GM12878 (cell line): ENCODE results near the gene HYDIN. TPM values are rescaled to one million over a fixed set of nuclear protein-coding genes. Genes with fewer than 3 reads are reported as not detected.

ENCODE experiments used
- ATAC-seq: fragments of 200-7000 bp; cut with Tn5 transposase; 3 replicates; pipeline ENCODE4 v1.9.1; 2020; ENCODE audit warnings: mild to moderate bottlenecking, moderate library complexity
- BruUV-seq: library from RNA; stranded (reverse); fragments of 400-500 nt; replicated peaks from 2 replicates; lab custom pipeline; 2021; lab: Mats Ljungman, UMichigan
- CTCF ChIA-PET: fragments of 300-600 bp; sonication (Branson Sonifier 250); formaldehyde crosslinking; extraction: SDS; loops from one replicate; lab custom pipeline; 2021; ENCODE audit warnings: inconsistent platforms; lab: Yijun Ruan, JAX
- POLR2A ChIA-PET: fragments of 350-600 bp; formaldehyde crosslinking; extraction: SDS; loops from one replicate; lab custom pipeline; 2021; ENCODE audit warnings: inconsistent platforms; lab: Charles Lee
- RAD21 ChIA-PET: fragments of 300-600 bp; sonication (Branson Sonifier 250); formaldehyde crosslinking; loops from one replicate; lab custom pipeline; 2023; ENCODE audit warnings: antibody characterized with exemption; ENCODE audit not compliant: unreplicated experiment; lab: Charles Lee
- SMC1A ChIA-PET: fragments of 300-600 bp; sonication (Branson Sonifier 250); formaldehyde crosslinking; loops from one replicate; lab custom pipeline; 2023; ENCODE audit not compliant: unreplicated experiment, uncharacterized antibody; lab: Charles Lee
- DNase-seq: peaks from one replicate; pipeline ENCODE4 v3.0.0-alpha.2; 2011; ENCODE audit warnings: low read depth, low spot score
- FAIRE-seq: peaks from 3 replicates; lab custom pipeline; 2011; peaks lifted over from hg19 to GRCh38; lab: Jason Lieb, UNC
- H2AFZ ChIP-seq: 2 replicates; pipeline ENCODE4 v1.6.0; 2011; ENCODE audit warnings: low read depth, low read length, control low read depth; ENCODE audit not compliant: control insufficient read depth
- H3K27ac ChIP-seq: 2 replicates; pipeline ENCODE4 v1.5.1; 2011; ENCODE audit warnings: control low read depth; ENCODE audit not compliant: control insufficient read depth, insufficient read depth
- H3K27me3 ChIP-seq, 2 experiments: replicated peaks in 1 of 2; 2 replicates each; pipeline versions ENCODE4 v1.6.0 to v1.6.1; 2011; ENCODE audit warnings: low read length in 1 of 2; ENCODE audit not compliant: control insufficient read depth in 2 of 2, insufficient read depth in 2 of 2
- H3K36me3 ChIP-seq, 2 experiments: 2 replicates each; pipeline ENCODE4 v1.5.1; 2011; ENCODE audit warnings: low read length in 1 of 2; ENCODE audit not compliant: control insufficient read depth in 2 of 2, insufficient read depth in 2 of 2
- H3K4me1 ChIP-seq: 2 replicates; pipeline ENCODE4 v1.6.1; 2011; ENCODE audit warnings: mild to moderate bottlenecking, low read length, moderate library complexity, mixed read lengths; ENCODE audit not compliant: control insufficient read depth, insufficient read depth
- H3K4me2 ChIP-seq: 2 replicates; pipeline ENCODE4 v1.6.0; 2011; ENCODE audit warnings: control low read depth; ENCODE audit not compliant: control insufficient read depth, insufficient read depth
- H3K4me3 ChIP-seq: fragments of 200-600 bp; sonication (generic); 2 replicates; pipeline ENCODE4 v1.5.1; 2016
- H3K79me2 ChIP-seq: 2 replicates; pipeline ENCODE4 v1.6.0; 2011; ENCODE audit warnings: low read length; ENCODE audit not compliant: control insufficient read depth, insufficient read depth
- H3K9ac ChIP-seq: 2 replicates; pipeline ENCODE4 v1.8.0; 2011; ENCODE audit warnings: low read length, control low read depth, mixed read lengths; ENCODE audit not compliant: control insufficient read depth, insufficient read depth
- H3K9me3 ChIP-seq: replicated peaks from 3 replicates; pipeline ENCODE4 v1.5.1; 2011; ENCODE audit warnings: mild to moderate bottlenecking, low read length; ENCODE audit not compliant: control insufficient read depth, insufficient read depth
- H4K20me1 ChIP-seq: 2 replicates; pipeline ENCODE4 v1.6.0; 2011; ENCODE audit not compliant: control insufficient read depth, insufficient read depth
- CEBPB ChIP-seq, 2 experiments: fragments of 150-350 bp in 1 of 2; IDR thresholded peaks; 2 replicates each; pipeline ENCODE4 v1.6.1; 2012 to 2014; ENCODE audit warnings: low read depth in 2 of 2, low read length in 2 of 2, borderline replicate concordance in 1 of 2, inconsistent platforms in 1 of 2
- CREB1 ChIP-seq: IDR thresholded peaks from 2 replicates; pipeline ENCODE4 v1.6.1; 2012; ENCODE audit warnings: low read depth, mild to moderate bottlenecking, inconsistent platforms
- EZH2 ChIP-seq: IDR thresholded peaks from 2 replicates; pipeline ENCODE4 v1.6.1; 2012; ENCODE audit warnings: low read depth, mild to moderate bottlenecking, control low read depth, inconsistent platforms, low read length, borderline replicate concordance; ENCODE audit not compliant: control insufficient read depth
- KDM1A ChIP-seq: fragments of 200-600 bp; sonication (generic); IDR thresholded peaks from 2 replicates; pipeline ENCODE4 v1.6.1; 2016; ENCODE audit warnings: borderline replicate concordance
- MXI1 ChIP-seq: fragments of 150-350 bp; IDR thresholded peaks from 2 replicates; pipeline ENCODE4 v1.6.1; 2011; ENCODE audit warnings: low read depth, mild to moderate bottlenecking, inconsistent platforms, low read length, improper control_type of control experiment
- RBBP5 ChIP-seq: fragments of 200-600 bp; sonication (generic); conservative IDR thresholded peaks from 2 replicates; pipeline ENCODE4 v1.6.1; 2016
- SPI1 ChIP-seq: IDR thresholded peaks from 2 replicates; pipeline ENCODE4 v1.6.1; 2011; ENCODE audit warnings: low read depth, mild to moderate bottlenecking, low read length, moderate library complexity, borderline replicate concordance; ENCODE audit not compliant: insufficient read depth
- STAT3 ChIP-seq: IDR thresholded peaks from 2 replicates; pipeline ENCODE4 v1.6.1; 2011; ENCODE audit warnings: low read depth, low read length, improper control_type of control experiment
- TBL1XR1 ChIP-seq: IDR thresholded peaks from 2 replicates; pipeline ENCODE4 v1.6.1; 2012; ENCODE audit warnings: low read depth, low read length, improper control_type of control experiment
- TCF3 ChIP-seq: IDR thresholded peaks from 2 replicates; pipeline ENCODE4 v1.6.1; 2012; ENCODE audit warnings: low read depth, mild to moderate bottlenecking, low read length, borderline replicate concordance; ENCODE audit not compliant: insufficient read depth
- ZNF207 ChIP-seq: fragments of 450-650 bp; IDR thresholded peaks from 2 replicates; pipeline ENCODE4 v1.6.1; 2014; ENCODE audit warnings: antibody characterized with exemption, mild to moderate bottlenecking, borderline replicate concordance
- ZNF274 ChIP-seq: IDR thresholded peaks from one replicate; pipeline ENCODE4 v1.8.0; 2011; ENCODE audit not compliant: insufficient read length, insufficient read depth
- WGBS: methylation state at CpG from one replicate; pipeline ENCODE4 v1.1.6; 2016; ENCODE audit warnings: low lambda C conversion rate; ENCODE audit not compliant: insufficient replicate concordance, insufficient coverage; ENCODE audit errors: missing lambda C conversion rate; 5-methylcytosine and 5-hydroxymethylcytosine counted together
- in situ Hi-C: fragments of 300-500 bp; cut with MboI; formaldehyde crosslinking; loops from 9 replicates; pipeline ENCODE4 v1.14.3; 2018; ENCODE audit warnings: mixed read lengths
- intact Hi-C: fragments of 100-400 bp; cut with micrococcal nuclease; formaldehyde crosslinking; loops from one replicate; pipeline ENCODE4 v1.14.2; 2022; ENCODE audit not compliant: unreplicated experiment
- polyA plus RNA-seq, 11 experiments: library from polyadenylated mRNA; depleted of rRNA in 4 of 11; unstranded in 6 of 11; stranded (reverse) in 5 of 11; fragments of >200 nt; fragmentation: Nextera tagmentation in 4 of 11; fragmentation: Illumina TruSeq in 1 of 11; extraction: Ambion mirVana in 4 of 11; extraction: Trizol in 1 of 11; gene quantifications; 1 replicate in 1 of 11; 2 replicates in 10 of 11; pipeline versions ENCODE4 v1.2.1 to v1.2.3, GENCODE V29; 2011 to 2016; ENCODE audit warnings: inconsistent platforms in 2 of 11, missing spikeins in 2 of 11, low read depth in 1 of 11
- total RNA-seq, 4 experiments: library from RNA; depleted of rRNA in 3 of 4; stranded (reverse); fragments of >200 nt in 3 of 4; fragmentation: Illumina TruSeq in 1 of 4; extraction: Trizol in 1 of 4; gene quantifications; 2 replicates each; pipeline versions ENCODE4 v1.2.1 to v1.2.3, GENCODE V29; 2013 to 2021

Gene HYDIN
- total and polyA plus RNA-seq, 10 of the 15 experiments (the other 5 are each of a cell fraction or from before 2014, with no cell fraction given), result 0.01 to 0.30 (median 0.10) TPM; not detected in 7

- H3K27ac ChIP-seq, result no peak overlapping the region
- WGBS, result 17% methylated on average over 5 of the region's 5 CpGs
- SMC1A ChIA-PET, result no interaction called here
Observed at GRCh38 chr16:71226229-71227141, 4.0 kb downstream of the HYDIN start.

GRCh38 chr16:71225145-71225544 is 5.4 kb downstream of the HYDIN start:
- no peak for TF ChIP-seq CREB1
- no peak for TF ChIP-seq STAT3
- TF ChIP-seq CEBPB (IDR thresholded peaks at IDR 0.05; ENCODE audit: borderline replicate concordance in 1 of 2, low read depth in 2 of 2, low read length in 2 of 2), result no peak
- no peak for TF ChIP-seq SPI1
- no peak for TF ChIP-seq EZH2
- TF ChIP-seq KDM1A, result no peak
- TF ChIP-seq MXI1, result no peak
- TF ChIP-seq TCF3, result no peak
- no peak for TF ChIP-seq ZNF207
- TF ChIP-seq ZNF274, result no peak
- TF ChIP-seq, all 136 proteins: peak for 0
- RAD21 ChIA-PET, result no interaction called here
- H3K79me2 ChIP-seq, result no peaks in the 10 kb centered on the region
- DNase-seq (no peak), FAIRE-seq (no peak), ATAC-seq (no peak)
- in situ Hi-C loops, result no loop called here
- no peak overlapping the region for H3K27ac ChIP-seq
- H2AFZ ChIP-seq, result no peak overlapping the region
- CTCF ChIA-PET, result no interaction called here
- H3K4me3 ChIP-seq, result no peak overlapping the region
- H4K20me1 ChIP-seq, result no peaks in the 10 kb centered on the region
- no TSS peak for BruUV-seq
- H3K4me1 ChIP-seq, result no peaks in the 10 kb centered on the region
- intact Hi-C loops, result no loop called here
- no peak overlapping the region for H3K4me2 ChIP-seq
- no peaks in the 10 kb centered on the region for H3K27me3 ChIP-seq
- no peaks in the 10 kb centered on the region for H3K36me3 ChIP-seq
- H3K9ac ChIP-seq, result no peak overlapping the region
- 33% methylated on average over 3 of the region's 3 CpGs for WGBS
- POLR2A ChIA-PET, result no interaction called here
- H3K9me3 ChIP-seq, result peaks cover 2% of the 10 kb centered on the region; the same call in 1 of the 3 replicates
- SMC1A ChIA-PET, result no interaction called here

More at GRCh38 chr16:71226229-71227141, 4.0 kb downstream of the HYDIN start:
- Histone ChIP-seq H3K36me3 (no peaks in the 10 kb centered on the region), H4K20me1 (no peaks in the 10 kb centered on the region), H3K9ac (no peak overlapping the region), H3K4me2 (no peak overlapping the region), H3K9me3 (peaks cover 2% of the 10 kb centered on the region; the same call in 1 of the 3 replicates), H3K79me2 (no peaks in the 10 kb centered on the region), H2AFZ (no peak overlapping the region), H3K27me3 (no peaks in the 10 kb centered on the region), H3K4me1 (no peaks in the 10 kb centered on the region), H3K4me3 (no peak overlapping the region)
- no TSS peak for BruUV-seq
- ChIA-PET CTCF (no interaction called here), RAD21 (no interaction called here), POLR2A (no interaction called here)
- FAIRE-seq (no peak), ATAC-seq (no peak), DNase-seq (no peak)
- in situ Hi-C loops, result no loop called here
- intact Hi-C loops, result no loop called here
- TF ChIP-seq RBBP5 (no peak), TBL1XR1 (no peak)
